ENCODE data around the gene DEFB112.

DEFB112 gene, protein sequence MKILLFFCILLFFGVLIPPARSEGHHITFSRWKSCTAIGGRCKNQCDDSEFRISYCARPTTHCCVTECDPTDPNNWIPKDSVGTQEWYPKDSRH

DNA sequence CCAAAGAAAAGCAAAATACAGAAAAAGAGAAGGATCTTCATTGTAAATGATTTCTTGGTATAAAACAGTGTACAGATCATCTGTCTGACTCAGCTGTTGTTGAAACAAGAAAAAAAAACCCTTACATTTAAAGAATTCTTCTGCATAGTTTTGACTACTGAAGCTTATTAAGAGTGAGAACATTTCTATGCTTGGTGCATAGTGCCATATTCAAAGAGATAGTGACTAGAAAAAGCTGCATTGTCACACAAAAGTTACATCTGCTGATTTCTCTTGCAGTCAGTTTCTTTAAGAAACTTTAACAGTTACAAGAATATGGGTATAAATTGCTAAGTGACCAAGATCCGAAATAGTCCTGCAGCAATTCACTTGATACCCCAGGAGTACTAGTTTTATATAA lies at the start of gene DEFB112:
DEFB112 (minus strand) TSS at position 101 of the 400 bp plus-strand sequence; CDS start at position 41, 60 bp downstream.
- Mint-ChIP-seq H3K27me3 (no peaks in the 10 kb centered on the region), H3K27ac (no peak within 1 kb of the TSS), H3K4me3 (no peak within 1 kb of the TSS), H3K36me3 (no peaks in the 10 kb centered on the region), H3K4me1 (ENCODE audit: low read depth) (no peaks in the 10 kb centered on the region), H3K9me3 (ENCODE audit: low read depth) (no peaks in the 10 kb centered on the region)

DNA sequence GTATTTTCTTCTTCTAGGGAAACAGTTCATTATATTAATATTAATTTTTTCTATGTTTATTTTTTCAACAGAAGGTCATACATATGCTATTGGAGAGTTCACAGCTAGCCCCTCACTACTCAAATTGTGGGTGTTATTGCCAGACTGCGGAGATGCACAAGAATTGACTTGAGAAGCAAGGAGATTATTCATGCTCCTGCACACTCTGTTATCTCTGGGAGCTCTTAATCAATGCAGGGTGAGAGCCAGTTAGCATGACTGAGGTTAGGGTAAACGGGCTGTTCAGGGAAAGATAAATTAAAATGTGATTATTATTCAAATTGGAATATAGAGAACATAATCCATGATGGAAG lies 48.9 kb upstream of the DEFB112 start:
- no peak overlapping the region for H3K4me3 Mint-ChIP-seq

DNA sequence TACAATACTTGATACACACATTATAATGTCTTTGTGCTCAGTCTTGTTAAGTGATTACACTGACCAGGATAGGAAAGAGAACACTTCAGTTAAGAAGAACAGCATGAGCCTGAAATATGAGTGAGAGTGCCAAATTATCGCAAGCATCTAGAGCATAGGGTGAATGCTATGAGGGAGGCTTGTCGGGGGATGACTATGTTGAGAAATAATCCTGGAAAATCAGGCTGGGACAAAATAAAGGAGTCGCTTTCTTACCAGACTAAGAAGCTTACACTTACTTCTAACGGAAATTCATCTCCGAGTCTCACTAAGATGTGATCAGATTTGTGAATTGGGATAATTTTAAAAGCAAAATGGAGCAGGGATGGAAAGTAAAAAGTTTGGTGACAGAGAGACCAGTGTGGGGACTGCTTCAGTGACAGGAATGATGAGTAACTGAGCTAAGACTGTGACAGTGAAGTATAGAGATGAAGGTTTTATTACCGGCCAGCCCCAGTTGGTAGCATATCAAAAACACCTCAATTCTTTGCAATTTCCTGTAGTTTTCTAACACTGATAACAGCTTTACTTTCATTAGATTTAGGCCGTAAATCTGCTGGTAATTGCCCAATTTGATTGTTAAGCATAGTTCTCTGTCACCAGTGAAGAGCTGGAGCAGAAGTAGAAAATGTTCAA lies 48.4 kb upstream of the DEFB112 start:
- H3K36me3 Mint-ChIP-seq = no peaks in the 10 kb centered on the region
- H3K27me3 Mint-ChIP-seq = no peaks in the 10 kb centered on the region
- H3K4me3 Mint-ChIP-seq = no peak overlapping the region
- H3K27ac Mint-ChIP-seq = no peak overlapping the region
- H3K9me3 Mint-ChIP-seq (ENCODE audit: low read depth) = peaks cover 7% of the 10 kb centered on the region
- H3K4me1 Mint-ChIP-seq (ENCODE audit: low read depth) = no peaks in the 10 kb centered on the region

More for the DNA sequence above, 48.9 kb upstream of the DEFB112 start:
- H3K9me3 Mint-ChIP-seq (ENCODE audit: low read depth) = peaks cover 7% of the 10 kb centered on the region
- H3K4me1 Mint-ChIP-seq (ENCODE audit: low read depth) = no peaks in the 10 kb centered on the region
- no peaks in the 10 kb centered on the region for H3K36me3 Mint-ChIP-seq
- no peak overlapping the region for H3K27ac Mint-ChIP-seq
- H3K27me3 Mint-ChIP-seq = no peaks in the 10 kb centered on the region

DNA sequence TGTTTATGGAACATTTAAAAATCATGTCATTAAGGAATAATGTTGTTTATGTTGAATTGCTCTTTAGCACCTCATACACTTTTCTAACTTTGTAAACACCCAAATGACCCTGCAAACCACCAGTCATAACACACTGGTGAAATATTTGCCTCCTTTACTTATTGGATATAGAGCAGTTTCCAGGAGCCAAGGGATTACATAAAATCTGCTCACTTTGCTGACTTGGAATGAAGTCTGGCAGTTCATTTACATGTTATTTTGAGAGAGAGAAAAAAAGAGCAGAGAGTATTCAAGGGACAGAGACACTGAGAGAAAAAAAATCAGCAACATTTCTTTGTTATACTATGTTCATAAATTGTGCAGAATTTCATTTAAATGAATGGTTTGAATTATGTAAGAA lies 46.6 kb upstream of the DEFB112 start:
- Mint-ChIP-seq H3K27me3 (no peaks in the 10 kb centered on the region), H3K27ac (no peak overlapping the region), H3K4me3 (no peak overlapping the region), H3K4me1 (ENCODE audit: low read depth) (no peaks in the 10 kb centered on the region), H3K36me3 (no peaks in the 10 kb centered on the region), H3K9me3 (ENCODE audit: low read depth) (no peaks in the 10 kb centered on the region)

DNA sequence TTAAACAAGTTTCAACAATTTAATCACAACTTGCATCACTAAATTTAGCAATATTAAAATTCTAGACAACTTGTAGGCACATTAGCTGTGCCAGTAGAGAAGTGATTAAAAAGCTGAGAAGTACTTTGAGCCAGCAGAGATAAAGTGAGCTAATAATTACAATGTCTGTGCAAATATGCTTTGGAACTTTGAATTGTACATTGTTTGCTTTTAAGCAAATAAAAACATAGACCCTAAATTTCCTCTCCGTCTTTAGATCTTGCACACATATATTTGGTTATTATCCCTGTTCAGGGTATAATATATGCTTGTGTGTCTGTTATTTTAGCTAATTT lies 44.2 kb upstream of the DEFB112 start:
- Mint-ChIP-seq H3K4me1 (ENCODE audit: low read depth) (no peaks in the 10 kb centered on the region), H3K27me3 (no peaks in the 10 kb centered on the region), H3K9me3 (ENCODE audit: low read depth) (peaks cover 6% of the 10 kb centered on the region), H3K27ac (no peak overlapping the region), H3K4me3 (no peak overlapping the region), H3K36me3 (no peaks in the 10 kb centered on the region)

DNA sequence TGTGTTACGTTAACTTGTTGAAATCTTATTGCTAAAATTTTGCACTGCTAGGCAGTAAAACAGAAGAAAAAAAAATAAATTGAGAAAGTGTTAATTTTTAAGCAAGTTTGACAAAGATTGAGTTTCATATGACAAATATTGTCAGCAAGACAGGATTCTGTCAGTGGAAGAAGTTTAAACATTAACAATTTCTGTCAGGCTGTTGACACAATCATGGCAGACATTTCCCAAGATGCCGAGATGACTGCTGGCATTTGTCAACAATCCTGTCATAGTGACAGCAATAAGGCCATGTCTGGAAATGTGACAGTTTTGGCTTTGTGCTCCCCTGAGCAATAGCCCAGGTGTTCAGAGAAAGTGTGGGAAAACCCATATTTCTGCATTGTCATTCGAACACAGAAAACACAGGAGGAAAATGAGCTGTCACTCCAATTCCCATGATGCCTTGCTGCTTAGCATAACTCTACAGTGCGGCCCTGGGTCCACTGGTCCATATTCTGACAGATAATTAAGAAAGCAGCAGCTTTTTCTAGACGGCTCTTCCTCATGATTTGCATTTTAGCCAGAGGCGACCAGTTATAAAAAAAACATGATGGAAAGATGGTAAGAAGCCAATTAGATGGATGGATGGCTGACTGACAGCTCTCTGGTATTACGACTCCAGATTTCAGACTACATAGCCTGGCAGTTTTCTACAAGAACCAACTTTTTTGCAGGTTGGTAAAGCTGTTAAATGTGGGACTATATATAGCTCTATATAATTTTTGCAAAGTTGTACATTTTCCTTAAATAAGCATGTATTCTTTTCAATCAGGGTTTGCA lies 43.6 kb upstream of the DEFB112 start:
- Mint-ChIP-seq H3K27me3 (no peaks in the 10 kb centered on the region), H3K9me3 (ENCODE audit: low read depth) (peaks cover 6% of the 10 kb centered on the region), H3K4me1 (ENCODE audit: low read depth) (no peaks in the 10 kb centered on the region), H3K36me3 (no peaks in the 10 kb centered on the region), H3K4me3 (no peak overlapping the region), H3K27ac (no peak overlapping the region)

DNA sequence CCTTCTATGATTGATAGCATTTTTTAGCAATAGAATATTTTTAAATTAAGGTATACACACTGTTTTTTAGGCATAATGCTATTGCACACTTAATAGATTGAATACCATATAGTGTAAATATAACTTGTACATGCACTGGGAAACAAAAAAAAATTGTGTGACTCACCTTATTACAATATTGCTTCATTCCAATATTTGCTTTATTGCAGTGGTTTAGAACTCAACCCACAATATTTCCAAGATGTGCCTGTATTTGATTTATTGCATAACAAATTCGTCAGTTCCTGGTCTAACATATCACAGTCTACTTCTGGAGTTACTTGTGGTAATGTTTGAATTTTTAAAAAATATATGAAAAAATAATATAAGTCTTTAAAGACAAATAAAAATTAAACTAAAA lies 41.9 kb upstream of the DEFB112 start:
- Mint-ChIP-seq H3K27me3 (no peaks in the 10 kb centered on the region), H3K4me1 (ENCODE audit: low read depth) (no peaks in the 10 kb centered on the region), H3K27ac (no peak overlapping the region), H3K36me3 (no peaks in the 10 kb centered on the region), H3K9me3 (ENCODE audit: low read depth) (peaks cover 6% of the 10 kb centered on the region), H3K4me3 (no peak overlapping the region)

DNA sequence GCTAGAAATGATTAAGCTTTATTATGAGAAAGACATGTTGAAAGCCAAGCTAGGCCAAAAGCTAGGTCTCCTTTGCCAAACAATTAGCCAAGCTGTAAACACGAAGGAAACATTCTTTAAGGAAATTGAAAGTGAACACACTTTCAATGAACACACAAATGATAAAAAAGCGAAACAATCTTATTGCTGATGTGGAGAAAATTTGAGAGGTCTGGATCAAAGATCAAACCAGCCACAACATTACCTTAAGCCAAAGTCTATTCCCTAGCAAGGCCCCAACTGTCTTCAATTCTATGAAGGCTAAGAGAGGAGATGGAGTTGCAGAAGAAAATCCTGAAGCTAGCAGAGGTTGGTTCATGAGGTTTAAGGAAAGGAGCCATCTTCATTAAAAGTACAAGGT lies 40.2 kb upstream of the DEFB112 start:
- no peaks in the 10 kb centered on the region for H3K4me1 Mint-ChIP-seq (ENCODE audit: low read depth)

DNA sequence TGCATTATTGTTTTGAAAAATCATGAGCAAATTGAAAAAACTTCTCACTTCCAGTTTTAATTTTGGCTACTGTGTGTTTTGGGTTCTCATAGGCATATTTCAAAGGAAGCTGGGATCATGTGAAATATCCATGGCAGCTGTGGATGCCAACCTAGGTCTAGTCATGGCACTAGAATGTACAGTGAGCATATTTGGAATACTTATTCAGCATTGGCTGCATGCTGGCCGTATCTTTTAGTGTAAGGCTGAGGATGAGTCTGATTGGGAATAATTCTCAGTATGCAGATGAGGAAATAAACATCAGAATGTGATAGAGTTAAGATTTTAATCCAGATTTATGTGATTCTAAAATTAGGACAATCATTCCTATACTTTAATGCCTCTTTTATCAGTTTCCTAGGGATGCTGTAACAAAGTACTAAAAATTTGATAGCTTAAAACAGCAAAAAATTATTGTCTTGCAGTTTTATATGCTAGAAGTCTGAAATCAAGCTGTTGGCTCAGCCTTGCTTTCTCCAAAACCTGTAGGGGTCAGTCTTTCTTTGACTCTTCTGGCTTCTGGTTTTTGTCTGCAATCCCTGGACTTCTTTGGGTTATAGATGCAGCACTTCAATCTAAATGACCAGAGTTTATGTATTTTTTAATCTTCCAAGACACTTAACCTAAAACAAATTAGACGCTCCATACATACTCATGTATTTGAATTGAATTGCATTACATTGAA lies 37.7 kb upstream of the DEFB112 start:
- H3K9me3 Mint-ChIP-seq (ENCODE audit: low read depth) = peaks cover 6% of the 10 kb centered on the region
- H3K36me3 Mint-ChIP-seq = no peaks in the 10 kb centered on the region
- no peak overlapping the region for H3K27ac Mint-ChIP-seq

More for the DNA sequence above, 40.2 kb upstream of the DEFB112 start:
- no peaks in the 10 kb centered on the region for H3K27me3 Mint-ChIP-seq
- no peak overlapping the region for H3K27ac Mint-ChIP-seq
- peaks cover 6% of the 10 kb centered on the region for H3K9me3 Mint-ChIP-seq (ENCODE audit: low read depth)
- H3K4me3 Mint-ChIP-seq = no peak overlapping the region
- H3K36me3 Mint-ChIP-seq = no peaks in the 10 kb centered on the region

DNA sequence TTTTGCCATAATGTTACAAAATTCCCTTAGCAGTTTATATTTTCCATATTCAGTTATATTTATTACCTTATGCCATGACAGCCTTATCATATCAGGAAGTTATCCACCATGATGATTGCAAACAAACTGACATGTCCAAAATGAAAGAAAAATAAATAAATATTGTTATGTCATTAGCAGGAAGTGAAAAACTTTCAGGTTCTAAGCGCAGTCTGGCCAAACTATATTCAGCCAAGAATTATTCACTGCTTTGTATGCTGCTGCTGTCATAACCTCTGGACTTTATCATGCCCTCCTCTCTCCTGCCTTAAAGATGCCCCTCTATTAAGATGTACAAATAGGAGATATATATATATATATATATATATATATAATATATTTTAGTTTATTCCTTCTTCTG lies 27.7 kb upstream of the DEFB112 start:
- H3K9me3 Mint-ChIP-seq (ENCODE audit: low read depth) = no peaks in the 10 kb centered on the region
- H3K27me3 Mint-ChIP-seq = no peaks in the 10 kb centered on the region
- no peak overlapping the region for H3K4me3 Mint-ChIP-seq
- no peaks in the 10 kb centered on the region for H3K36me3 Mint-ChIP-seq
- H3K4me1 Mint-ChIP-seq (ENCODE audit: low read depth) = no peaks in the 10 kb centered on the region
- no peak overlapping the region for H3K27ac Mint-ChIP-seq

More for the DNA sequence above, 37.7 kb upstream of the DEFB112 start:
- Mint-ChIP-seq H3K4me3 (no peak overlapping the region), H3K27me3 (no peaks in the 10 kb centered on the region), H3K4me1 (ENCODE audit: low read depth) (no peaks in the 10 kb centered on the region)

DNA sequence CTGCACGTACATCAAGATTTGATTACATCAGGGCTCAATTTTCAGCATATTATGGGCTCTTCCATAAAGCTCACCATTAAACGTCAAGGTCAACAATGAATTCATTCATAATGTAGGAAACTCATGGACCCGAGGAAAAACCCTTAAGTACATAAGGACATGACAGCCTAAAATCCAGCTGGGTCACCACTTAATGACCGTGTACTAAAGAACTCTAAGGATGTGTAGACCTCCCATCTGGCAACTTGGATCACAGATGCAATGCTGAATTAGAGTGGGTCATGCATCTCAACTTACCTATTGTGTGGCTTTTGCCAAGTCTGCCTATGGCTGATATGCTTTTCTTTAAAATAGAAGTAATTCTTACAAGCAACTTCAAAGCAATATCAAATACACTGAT lies 26.7 kb upstream of the DEFB112 start:
- no peaks in the 10 kb centered on the region for H3K36me3 Mint-ChIP-seq
- H3K27ac Mint-ChIP-seq = no peak overlapping the region
- H3K9me3 Mint-ChIP-seq (ENCODE audit: low read depth) = no peaks in the 10 kb centered on the region
- no peak overlapping the region for H3K4me3 Mint-ChIP-seq
- H3K27me3 Mint-ChIP-seq = no peaks in the 10 kb centered on the region
- H3K4me1 Mint-ChIP-seq (ENCODE audit: low read depth) = no peaks in the 10 kb centered on the region

DNA sequence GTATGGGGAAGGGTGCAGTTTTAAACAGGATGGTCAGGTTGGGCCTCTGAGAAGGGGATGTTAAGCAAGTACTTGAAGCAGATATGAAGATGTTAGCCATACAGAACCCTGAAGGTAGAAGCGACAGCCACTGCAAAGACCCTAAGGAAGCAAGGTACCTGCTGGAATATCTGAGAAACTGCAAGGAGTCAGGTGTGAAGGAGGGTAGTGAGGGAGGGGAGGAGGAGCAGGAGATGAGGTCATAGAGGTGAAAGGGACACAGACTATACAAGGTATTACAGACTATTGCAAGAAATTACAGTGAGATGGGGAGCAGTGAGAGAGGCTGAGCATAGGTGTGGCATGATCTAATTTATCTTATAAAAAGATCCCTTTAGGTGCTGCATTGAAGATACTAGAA lies 22.2 kb upstream of the DEFB112 start:
- Mint-ChIP-seq H3K4me3 (no peak overlapping the region), H3K4me1 (ENCODE audit: low read depth) (no peaks in the 10 kb centered on the region), H3K27me3 (no peaks in the 10 kb centered on the region), H3K27ac (no peak overlapping the region), H3K36me3 (no peaks in the 10 kb centered on the region), H3K9me3 (ENCODE audit: low read depth) (no peaks in the 10 kb centered on the region)

DNA sequence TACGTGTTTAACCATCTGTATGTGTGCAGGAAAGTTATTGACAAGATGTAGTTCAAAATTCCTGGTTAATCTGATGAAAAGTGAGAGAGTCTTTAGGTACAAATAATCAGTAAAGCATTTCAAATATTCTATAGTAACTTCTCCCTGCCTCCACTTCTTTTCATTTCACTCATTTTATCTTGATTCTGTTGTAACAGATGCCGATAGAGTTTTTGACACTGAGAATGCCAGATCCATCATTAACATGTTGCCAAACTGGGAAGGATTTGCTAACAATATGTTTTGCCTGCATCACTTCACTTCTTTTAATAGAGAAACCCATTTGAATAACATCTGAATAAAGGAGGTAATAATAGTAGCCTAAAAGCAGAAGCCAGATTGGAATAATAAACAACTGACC lies 20.4 kb upstream of the DEFB112 start:
- Mint-ChIP-seq H3K36me3 (no peaks in the 10 kb centered on the region), H3K9me3 (ENCODE audit: low read depth) (no peaks in the 10 kb centered on the region), H3K27ac (no peak overlapping the region)

DNA sequence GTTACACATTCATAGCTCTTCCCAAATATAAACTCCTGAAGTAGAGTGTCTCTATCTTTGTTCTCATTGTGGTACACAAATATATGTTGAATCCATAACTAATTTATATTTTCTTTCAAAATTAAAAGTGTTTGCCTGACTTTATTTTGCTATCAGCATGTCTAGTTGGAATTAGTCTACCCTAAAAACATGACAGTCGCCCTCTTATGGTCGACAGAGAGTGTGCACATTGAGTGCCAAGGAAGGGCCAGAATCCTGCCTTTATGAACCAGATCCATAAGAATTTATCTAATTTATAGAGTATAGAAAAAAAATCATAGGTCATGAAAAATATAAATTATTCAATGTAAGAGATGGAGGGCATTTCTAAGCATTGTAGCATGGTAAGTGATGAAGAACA lies 12.3 kb upstream of the DEFB112 start:
- Mint-ChIP-seq H3K4me3 (no peak overlapping the region), H3K4me1 (ENCODE audit: low read depth) (no peaks in the 10 kb centered on the region), H3K27me3 (no peaks in the 10 kb centered on the region), H3K9me3 (ENCODE audit: low read depth) (peaks cover 4% of the 10 kb centered on the region), H3K27ac (no peak overlapping the region), H3K36me3 (no peaks in the 10 kb centered on the region)

More for the DNA sequence above, 20.4 kb upstream of the DEFB112 start:
- no peak overlapping the region for H3K4me3 Mint-ChIP-seq
- H3K27me3 Mint-ChIP-seq = no peaks in the 10 kb centered on the region
- no peaks in the 10 kb centered on the region for H3K4me1 Mint-ChIP-seq (ENCODE audit: low read depth)

DNA sequence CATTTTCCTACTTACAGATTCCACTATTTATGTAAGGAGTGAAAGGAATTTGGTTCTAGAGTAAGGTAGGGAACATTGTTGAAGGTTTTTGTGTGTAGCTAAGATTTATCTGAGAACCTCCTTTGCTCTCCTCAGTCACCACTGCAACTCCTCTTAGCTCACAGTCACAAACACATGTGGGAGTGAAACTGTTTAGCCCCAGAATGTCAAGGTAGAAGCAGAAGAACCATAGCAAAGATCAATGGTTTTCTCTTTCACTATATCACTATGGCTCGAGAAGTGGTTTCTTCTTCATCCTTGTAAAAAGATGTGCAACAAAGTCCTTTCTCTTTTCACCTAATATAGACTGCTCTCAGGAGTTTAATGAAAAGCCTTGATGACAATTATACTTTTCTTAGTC lies 6.5 kb upstream of the DEFB112 start:
- Mint-ChIP-seq H3K4me3 (no peak overlapping the region), H3K27me3 (no peaks in the 10 kb centered on the region), H3K9me3 (ENCODE audit: low read depth) (no peaks in the 10 kb centered on the region), H3K27ac (no peak overlapping the region), H3K4me1 (ENCODE audit: low read depth) (no peaks in the 10 kb centered on the region), H3K36me3 (no peaks in the 10 kb centered on the region)
